Right ventricle myocardium inferior (tissue), 1 donor: ENCODE results near the gene IMPA2. TPM values are rescaled to one million over a fixed set of nuclear protein-coding genes. Genes with fewer than 3 reads are reported as not detected.
"Not testable (repeated sequence)": the region's sequence is repeated elsewhere in the genome, so short reads cannot be mapped to it uniquely, and the experiment has no call there.

Experiments used
- ATAC-seq: fragments of 200-7000 bp; cut with Tn5 transposase; one replicate; pipeline ENCODE4 v1.9.1; 2020; ENCODE audit warnings: mild to moderate bottlenecking, moderate library complexity
- DNase-seq: peaks from one replicate; pipeline ENCODE4 v3.0.0; 2021; ENCODE audit errors: missing footprints
- intact Hi-C: fragments of 100-400 bp; cut with DNase I; formaldehyde crosslinking; loops from one replicate; pipeline ENCODE4 v1.11.0; 2022
- total RNA-seq: library from RNA; stranded (reverse); fragmentation: NEBNext Ultra II Directional; extraction: Animal tissue kit (Norgen Biotek cat#: 25700); gene quantifications from one replicate; pipeline ENCODE4 v1.2.1, GENCODE V29; 2021
- donor health status: DM: no; HTN: yes; CAD: no; lungs with severe emphysema.

The IMPA2 gene
- total RNA-seq, 1 donor from 2014 or later: 82.8 TPM

DNA sequence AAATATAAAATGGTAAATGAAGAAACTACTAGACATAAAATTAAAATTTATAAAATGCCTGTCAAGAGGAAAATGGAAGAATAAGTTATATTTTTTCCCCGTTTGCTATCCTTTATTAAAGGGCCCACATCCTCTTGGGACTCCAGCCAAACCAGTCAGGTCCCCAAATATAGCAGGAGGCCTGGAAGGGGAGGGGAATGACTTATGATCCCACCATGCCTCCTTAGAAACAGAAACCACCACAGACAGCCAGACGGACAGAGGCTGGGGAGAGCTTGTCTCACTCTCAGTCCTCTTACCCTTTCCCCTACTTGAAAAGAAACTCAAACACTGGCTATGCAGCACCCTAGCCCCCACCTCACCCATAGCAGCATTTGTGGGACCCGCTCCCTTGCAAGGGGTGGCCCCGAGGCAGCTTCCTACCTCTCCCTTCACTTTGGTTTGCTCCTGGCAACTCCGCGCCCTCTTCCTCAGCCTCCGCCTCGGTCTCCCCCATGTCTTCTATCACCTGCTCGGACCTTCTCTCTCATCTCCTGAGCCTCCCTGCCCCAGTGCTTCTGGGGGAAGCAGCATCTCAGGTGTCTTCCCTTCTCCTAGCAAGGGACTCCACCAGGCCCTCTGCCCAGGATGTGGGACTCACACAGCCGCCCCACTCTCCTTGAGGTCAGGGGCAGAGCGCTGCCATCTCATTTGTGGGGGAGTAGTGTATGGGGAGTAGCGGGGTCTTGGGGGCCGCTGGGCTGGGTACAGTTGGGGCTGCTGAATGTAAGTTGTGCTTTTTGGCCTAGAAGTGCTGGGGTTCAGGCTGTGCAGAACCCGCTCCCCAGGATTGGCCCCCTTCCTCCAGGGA, 75.0 kb downstream of the IMPA2 start:
- intact Hi-C loops: no loop called here
- DNase-seq: peak; percentile 64
- no peak for ATAC-seq

DNA sequence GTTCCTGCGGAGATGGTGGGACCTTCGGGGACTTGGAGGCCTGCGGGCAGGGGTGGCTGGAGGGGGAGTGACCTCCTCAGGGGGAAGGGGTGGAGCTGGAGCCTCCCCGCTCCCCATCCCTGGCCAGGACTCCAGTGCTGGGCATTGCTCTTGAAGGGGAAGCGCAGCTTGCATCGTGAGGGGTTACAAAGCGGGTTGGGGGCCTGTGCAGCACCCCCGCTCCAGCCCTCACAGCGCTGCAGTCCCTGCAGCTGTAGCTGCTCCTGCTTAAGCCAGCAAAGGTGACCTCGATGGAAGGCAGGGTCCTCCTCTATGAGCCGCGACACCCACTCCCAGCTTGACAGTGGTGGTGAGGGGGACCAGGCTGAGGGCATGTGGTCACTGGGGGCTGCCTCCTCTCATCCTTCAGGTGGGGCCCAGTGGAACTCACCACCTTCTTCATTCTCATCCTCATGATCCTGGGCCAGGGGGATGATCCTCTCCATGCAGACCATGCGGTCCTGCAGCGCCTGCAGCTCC, 75.6 kb downstream of the IMPA2 start:
- DNase-seq: no peak
- ATAC-seq: no peak
- intact Hi-C loops: no loop called here

DNA sequence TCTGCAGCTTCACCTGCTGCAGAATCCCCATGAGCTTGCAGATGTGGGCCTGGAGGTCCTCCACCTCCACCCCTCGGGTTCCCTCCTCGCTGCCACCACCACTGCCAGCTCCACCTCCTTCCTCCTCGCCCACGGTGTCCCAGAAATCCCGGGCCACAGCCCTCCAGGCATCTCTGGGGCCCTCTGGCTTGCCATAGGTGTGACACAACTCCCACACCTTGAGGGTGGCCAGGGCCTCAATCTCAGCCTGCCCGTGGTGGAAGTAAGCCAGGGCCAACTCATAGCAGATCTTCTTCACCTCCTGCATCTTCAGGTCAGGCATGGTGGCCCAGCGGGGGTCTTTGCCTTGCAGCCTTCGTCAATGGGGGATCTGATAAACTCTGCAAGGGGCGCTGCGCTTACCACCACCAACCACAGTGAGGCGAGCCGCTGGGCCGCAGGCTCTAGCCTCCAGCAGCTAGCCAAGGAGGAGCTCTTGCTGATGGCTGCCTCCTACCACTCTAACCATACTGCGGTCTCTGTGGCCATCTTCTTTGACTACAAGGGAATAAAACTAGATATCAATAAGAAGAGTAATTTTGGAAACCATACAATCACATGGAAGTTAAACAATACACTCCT, 76.2 kb downstream of the IMPA2 start:
- DNase-seq (no peak), ATAC-seq (no peak)
- intact Hi-C loops: no loop called here

DNA sequence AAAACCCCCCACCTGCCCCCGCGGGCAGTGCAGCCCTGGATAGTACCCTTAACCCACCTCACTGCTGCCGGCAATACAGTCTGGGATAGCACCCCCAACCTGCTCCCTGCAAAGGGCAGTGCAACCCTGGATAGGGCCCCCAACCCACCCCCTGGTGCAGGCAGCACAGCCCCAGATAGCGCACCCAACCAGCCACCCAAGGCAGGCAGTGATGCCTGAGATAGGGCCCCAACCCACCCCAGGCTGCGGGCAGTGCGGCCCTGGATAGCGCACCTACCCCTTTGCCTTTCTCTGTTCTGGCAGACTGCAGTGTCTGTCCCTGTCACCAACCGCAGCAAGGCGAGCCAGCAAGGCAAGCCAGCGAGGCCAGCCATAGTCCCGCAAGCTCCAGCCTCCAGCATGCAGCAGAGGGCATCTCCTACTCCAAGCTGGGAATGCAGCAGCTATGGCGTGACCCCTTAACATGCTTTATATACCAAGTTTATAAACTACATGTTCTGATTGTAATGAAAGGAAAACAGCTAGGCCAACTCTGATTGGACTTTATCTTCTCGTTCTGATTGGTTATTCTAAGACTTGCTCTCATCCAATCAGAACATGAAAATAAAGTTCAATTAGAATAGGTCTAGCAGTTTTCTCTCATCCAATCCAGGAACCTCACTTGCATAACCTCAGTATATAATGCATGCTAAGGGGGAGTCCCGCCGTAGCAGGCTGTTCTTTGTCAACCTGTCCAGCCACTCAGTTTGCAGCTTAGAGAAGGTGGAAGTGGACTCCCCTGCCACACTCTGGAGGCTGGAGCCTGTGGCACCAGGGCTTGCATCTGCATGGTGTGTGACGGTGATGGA, 78.3 kb downstream of the IMPA2 start:
- ATAC-seq: no peak
- DNase-seq: no peak
- intact Hi-C loops: loop anchor here (10.0 kb wide), 1 partner anchor 175 kb away; no protein-coding TSS in a partner anchor

DNA sequence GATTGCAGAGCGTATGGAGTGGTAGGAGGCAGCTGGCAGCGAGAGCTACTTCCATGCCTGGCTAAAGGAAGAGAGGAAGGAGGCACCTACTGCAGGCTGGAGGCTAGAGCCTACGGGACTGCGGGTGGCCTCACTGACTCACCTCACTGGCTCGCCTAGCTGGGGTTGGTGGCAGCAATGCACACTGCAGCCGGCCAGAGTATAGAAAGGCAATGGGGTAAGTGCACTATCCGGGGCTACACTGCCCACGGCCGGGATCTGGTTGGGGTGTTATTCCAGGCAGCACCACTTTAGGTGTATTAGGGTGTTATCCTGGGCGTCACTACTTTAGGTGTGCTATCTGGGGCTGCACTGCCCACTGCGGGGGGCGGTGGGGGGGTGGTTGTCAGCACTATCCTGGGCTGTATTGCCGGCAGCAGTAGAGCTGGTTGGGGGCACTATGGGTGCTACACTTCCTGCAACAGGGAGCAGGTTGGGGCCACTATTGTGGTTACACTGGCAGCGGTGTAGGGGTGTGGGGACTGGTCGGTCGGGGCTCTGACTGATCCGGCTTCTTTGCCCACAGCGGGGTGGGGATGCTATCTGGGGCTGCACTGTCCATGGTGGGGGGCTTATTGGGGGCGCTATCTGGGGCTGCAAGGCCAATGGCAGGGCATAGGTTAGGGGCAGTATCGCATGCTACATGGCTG, 79.0 kb downstream of the IMPA2 start:
- intact Hi-C loops: loop anchor here (10.0 kb wide), 1 partner anchor 174 kb away; no protein-coding TSS in a partner anchor
- ATAC-seq: no peak
- peak; percentile 68 for DNase-seq

DNA sequence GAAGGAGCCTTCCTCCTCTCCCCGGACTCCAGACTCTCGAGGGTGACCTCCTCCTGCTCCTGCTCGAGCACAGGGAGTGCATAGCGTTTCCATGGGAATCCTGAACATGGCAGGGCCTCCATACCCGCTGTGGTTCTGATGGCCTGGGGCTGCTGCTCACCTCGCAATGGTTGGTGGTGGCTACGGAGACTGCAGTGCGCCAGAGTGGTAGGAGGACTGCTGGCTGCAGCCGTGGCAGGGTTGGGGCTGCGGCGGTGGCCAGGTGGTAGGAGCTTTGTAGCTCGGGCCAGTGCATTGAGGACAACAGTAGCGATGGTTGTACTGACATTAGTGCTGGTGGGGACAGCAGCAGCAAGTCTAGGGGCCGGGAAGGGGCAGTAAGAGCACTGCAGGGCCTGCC, 80.4 kb downstream of the IMPA2 start:
- intact Hi-C loops: loop anchor here (10.0 kb wide), 1 partner anchor 173 kb away; no protein-coding TSS in a partner anchor
- DNase-seq (no peak), ATAC-seq (no peak)

DNA sequence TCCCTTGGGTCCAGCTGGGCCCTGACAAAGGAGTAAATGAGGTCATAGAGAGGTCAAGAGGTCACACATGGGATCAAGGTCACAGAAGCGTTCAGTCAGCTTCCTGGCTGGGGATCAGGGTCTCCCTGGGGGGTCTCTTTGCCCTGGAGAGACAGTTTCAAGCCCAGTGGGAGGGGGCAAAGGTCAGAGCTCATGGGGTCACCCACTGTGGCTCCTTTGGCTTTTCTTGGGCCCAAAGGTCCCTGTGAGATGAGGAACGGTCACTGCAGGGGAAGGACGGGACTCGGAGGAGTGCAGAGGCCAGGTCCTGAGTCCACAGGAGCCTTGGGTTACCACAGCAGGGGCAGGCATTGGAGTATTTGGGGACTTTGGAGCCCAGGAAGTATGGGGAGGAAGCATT, 81.7 kb downstream of the IMPA2 start:
- intact Hi-C loops: loop anchor here (10.0 kb wide), 1 partner anchor 172 kb away; no protein-coding TSS in a partner anchor
- no peak for DNase-seq
- ATAC-seq: no peak

DNA sequence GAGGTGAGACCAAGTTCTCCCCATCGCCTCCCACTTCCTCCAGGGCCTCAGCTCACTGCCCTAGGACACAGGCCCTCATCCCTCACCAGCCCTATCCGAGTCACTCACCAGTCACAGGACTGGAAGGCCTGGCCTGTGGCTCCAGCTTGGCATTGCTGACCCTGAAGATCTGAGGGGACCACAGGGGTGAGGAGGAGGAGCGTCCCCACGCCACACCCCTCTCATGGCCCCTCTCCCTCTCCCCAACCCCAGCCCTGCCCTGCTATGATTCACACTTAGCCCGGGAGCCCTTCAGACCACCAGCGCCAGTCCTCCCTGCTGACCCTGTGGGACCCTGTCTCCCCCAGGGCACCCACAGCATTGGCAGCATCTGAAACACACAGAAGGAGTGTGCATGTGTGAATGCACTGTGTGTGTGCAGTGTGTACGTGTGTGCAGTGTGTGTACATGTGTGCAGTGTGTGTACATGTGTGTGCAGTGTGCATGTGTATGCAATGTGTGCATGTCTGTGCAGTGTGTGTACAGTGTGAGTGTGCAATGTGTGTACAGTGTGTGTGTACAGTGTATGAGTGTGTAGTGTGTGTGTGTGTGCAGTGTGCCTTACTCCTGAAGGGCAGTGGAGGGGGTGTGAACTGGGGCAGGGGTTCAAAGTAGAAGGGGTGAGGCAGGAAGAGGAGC, 82.9 kb downstream of the IMPA2 start:
- ATAC-seq: no peak
- DNase-seq: no peak
- intact Hi-C loops: loop anchor here (10.0 kb wide), 1 partner anchor 171 kb away; no protein-coding TSS in a partner anchor

DNA sequence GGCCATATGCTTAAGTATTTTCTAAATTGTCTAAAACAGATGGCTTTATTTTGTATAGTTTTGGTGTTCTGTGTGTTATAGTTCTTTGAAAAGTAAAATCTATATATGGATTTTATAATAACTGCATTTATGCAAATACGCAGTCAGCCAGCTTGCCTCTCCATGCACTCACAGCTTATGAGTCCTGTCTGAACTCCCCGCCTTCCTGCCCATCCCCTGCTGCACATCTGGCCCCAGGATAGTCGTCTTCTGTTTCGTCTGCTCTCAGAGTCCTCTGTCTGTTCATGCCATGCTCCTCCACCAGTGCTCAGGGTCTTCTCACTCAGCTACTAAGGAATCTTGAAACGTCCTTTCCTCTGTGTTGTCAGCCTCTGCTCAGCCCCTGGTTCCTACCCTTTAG, 84.1 kb downstream of the IMPA2 start:
- no peak for DNase-seq
- no peak for ATAC-seq
- intact Hi-C loops: loop anchor here (10.0 kb wide), 1 partner anchor 169 kb away; no protein-coding TSS in a partner anchor

DNA sequence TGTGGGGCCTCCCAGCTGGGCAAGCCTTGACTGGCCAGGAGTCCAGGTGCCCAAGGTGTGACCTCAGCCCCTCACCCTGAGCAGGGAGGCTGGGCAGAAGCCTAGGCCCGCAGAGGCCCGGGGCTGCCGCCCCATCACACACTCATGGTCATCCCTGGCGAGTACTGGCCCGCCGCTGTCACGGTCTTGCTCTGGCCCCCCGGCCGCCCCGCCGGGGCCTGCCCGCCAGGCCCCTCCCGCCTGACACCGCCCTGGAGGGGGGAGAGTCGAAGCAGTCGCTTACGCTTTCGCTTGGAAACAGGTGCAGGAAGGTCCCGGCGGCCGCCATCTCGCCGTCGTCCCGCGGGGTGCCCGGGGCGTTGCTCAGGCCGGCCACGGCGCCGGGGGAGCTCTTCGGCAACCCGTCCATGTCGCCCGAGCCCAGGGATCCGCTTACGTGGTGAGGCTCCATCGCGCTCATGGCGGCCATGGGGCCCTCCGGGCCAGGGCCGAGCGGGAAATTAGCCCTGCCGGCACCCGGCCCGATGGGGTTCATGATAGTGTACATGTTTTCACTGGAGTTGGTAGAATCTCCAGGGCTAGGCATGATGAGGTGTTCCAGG, 85.7 kb downstream of the IMPA2 start:
- intact Hi-C loops: loop anchor here (10.0 kb wide), 1 partner anchor 168 kb away; no protein-coding TSS in a partner anchor
- DNase-seq (no peak), ATAC-seq (no peak)

DNA sequence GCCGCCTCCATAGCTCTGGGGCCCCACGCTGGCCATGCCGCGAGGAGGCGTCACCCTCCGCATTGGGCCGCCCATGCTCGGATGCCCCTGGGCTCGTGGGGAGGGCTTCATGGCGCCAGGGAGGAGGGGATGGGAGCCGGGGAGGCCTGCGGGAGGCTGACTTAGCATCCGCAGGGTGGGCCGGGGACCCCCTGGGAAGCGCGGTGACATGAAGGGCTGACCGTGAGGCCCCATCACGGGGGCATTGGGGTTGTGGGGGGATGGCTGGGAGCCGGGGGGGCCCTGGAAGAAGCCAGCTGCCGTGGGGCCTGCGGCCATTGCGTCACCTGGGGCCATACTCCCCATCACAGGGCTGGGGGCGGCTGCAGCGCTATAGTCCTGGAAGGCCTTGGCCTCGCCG, 86.4 kb downstream of the IMPA2 start:
- DNase-seq: no peak
- intact Hi-C loops: loop anchor here (10.0 kb wide), 1 partner anchor 167 kb away; no protein-coding TSS in a partner anchor
- no peak for ATAC-seq

DNA sequence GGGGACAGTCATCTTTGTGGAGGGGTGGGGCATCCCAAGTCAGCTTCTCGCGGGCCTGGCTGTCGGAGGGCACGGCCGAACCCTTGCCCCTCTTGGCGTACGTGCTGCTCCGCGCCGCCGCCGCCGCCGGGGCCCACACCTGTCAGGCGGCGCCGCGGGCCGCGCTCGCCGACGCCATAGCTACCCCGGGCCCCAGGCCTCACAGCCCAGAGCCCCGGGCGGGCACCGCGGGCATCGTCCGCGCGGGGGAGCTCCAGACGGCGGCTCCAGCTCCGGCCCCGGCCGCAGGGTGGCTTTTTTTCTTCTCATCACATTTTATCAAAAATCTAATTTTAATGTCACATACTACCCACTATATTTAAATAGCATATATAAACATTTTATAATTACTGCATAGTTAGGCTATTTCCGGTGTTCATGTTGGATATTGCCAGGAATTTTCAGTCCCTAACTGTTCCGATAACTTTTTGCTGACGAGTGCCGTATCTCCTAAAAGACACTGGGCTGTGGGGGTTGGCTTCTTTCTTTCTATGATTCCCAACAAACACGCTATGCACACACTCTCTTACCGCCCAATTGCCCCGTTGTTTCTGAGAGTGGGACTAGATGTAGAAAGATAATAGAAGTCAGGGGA, 87.1 kb downstream of the IMPA2 start:
- intact Hi-C loops: loop anchor here (10.0 kb wide), 1 partner anchor 166 kb away; no protein-coding TSS in a partner anchor
- peak; percentile 39 for ATAC-seq
- not testable (repeated sequence) for DNase-seq

DNA sequence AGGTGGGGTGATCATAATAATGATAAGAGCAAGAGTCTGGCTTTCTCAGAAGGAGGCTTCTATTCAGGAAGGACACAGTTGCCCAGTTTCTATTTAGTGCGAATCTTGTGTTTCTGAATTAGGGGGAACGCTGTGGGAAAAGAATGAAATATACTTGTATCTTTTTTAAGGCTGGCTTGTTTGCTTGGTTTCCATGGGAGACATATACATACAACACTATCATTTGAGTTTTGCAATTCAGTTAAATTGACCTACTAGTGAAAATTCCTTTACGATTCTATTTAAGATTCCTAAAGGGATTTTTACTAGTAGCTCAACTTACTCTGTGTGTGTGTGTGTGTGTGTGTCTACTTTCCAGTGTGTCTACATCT, 87.6 kb downstream of the IMPA2 start:
- DNase-seq: no peak
- ATAC-seq: no peak
- intact Hi-C loops: loop anchor here (10.0 kb wide), 1 partner anchor 166 kb away; no protein-coding TSS in a partner anchor

DNA sequence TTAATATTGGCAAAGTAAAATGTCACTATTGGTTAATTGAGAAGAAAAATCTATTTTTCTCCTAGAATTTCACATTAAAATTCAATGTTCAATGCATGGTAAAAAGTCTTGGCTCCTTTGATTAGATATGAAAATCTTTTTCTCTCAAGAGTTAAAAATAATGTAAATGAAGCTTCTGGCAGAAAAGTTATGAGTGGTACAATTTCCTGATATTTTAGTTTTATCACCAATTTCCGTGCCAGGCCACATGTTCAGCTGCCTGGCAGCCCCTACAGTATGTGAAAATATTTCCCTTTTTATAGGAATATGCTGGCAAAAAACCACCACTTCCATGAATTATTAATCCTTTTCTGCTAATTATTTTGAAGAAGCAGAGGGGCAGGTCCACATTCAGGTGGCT, 89.8 kb downstream of the IMPA2 start:
- ATAC-seq, intact Hi-C loops, DNase-seq: not testable (repeated sequence)

DNA sequence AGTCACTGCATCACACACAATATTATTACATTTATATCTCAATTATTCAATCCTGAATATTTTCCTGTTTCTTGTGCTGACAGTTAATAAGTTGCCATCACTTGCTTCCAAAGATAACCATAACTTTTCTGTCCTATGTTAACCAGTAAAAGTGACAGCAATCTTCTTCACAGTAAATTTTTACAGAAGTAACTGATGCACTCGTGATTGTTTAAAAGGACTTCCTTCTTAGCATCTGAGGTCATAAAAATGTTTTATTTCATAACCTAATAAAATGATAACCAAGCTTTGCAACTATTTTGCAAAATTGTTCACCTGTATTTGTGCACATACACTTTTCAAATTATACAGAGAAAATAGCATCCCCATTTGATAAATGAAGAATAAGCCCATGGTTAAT, 91.7 kb downstream of the IMPA2 start:
- DNase-seq: no peak
- intact Hi-C loops: no loop called here
- ATAC-seq: no peak

DNA sequence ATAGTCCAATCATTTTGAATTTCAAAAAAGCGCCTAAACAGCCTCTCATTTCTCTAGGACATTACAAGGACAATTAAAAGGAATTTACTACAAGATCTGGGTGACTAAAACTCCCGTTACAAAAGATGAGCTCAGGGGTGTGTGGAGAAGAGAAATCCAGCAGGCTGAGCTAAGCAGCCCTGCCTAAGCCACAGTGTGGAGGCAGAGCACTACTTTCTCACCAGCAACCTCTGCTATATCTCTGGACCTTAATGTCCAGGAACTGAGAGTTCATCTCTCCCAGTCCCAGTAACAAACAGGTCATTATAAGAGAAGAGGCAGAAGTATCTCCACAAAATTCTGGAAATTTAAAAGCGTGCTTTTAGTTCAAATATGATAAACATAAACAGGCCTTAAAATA, 93.4 kb downstream of the IMPA2 start:
- ATAC-seq (no peak), DNase-seq (no peak)
- intact Hi-C loops: no loop called here
